ENCODE measurements around the gene PRKCA.

PRKCA gene

DNA sequence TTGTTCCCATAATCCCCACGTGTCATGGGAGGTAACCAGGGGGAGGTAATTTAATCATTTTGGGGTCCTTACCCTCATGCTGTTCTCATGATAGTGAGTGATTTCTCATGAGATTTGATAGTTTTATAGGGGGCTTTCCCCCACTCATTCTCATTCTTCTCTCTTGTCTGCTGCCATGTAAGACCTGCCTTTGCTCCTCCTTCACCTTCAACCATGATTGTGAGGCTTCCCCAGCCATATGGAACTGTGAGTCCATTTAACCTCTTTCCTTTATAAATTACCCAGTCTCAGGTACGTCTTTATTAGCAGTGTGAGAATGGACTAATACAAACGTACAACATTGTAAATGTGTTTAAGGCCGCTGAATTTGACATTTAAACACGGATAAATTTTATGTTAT lies 37.7 kb upstream of the PRKCA start:
- TF ChIP-seq, protein P1, sequence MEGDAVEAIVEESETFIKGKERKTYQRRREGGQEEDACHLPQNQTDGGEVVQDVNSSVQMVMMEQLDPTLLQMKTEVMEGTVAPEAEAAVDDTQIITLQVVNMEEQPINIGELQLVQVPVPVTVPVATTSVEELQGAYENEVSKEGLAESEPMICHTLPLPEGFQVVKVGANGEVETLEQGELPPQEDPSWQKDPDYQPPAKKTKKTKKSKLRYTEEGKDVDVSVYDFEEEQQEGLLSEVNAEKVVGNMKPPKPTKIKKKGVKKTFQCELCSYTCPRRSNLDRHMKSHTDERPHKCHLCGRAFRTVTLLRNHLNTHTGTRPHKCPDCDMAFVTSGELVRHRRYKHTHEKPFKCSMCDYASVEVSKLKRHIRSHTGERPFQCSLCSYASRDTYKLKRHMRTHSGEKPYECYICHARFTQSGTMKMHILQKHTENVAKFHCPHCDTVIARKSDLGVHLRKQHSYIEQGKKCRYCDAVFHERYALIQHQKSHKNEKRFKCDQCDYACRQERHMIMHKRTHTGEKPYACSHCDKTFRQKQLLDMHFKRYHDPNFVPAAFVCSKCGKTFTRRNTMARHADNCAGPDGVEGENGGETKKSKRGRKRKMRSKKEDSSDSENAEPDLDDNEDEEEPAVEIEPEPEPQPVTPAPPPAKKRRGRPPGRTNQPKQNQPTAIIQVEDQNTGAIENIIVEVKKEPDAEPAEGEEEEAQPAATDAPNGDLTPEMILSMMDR (IDR thresholded peaks at IDR 0.05; ENCODE audit: low read length, missing control alignments): no peak
- H3K4me3 ChIP-seq (replicated peaks; ENCODE audit: low read depth, low read length): no peak overlapping the region
- no peak for DNase-seq (ENCODE audit: low read depth)

DNA sequence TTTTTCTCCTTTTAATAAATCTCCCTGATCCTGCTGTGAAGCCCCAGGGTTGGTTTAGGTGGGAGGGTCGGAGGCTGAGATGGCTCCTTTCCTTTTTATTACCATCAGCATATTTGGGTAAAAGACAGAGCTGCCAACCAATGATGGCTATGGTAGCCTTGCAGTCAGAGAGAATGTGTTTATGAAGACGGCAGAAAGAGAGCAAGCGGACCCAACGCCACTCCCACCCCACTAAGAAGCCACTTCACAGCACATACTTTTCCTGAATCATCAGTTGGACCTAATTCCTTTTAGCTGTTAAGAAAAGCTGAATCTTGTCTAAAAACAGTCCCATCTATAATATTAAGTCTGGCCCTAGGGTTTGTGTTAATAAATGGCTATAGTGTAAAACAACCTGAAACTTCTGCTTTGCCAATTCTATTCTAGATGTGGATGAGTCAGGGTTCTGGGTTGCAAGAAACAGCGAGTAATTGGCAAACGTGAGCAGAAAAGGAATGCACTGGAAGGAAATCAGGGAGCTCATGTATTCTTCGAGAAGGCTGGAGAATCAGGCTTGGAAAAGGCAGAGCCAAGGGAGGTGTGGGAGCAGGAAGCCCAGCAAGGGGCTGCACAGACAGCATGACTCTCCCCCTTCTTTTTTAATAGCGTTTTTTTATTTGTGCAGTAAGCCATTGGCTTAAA lies 34.0 kb upstream of the PRKCA start:
- DNase-seq (ENCODE audit: low read depth): peak; percentile 88
- H3K4me3 ChIP-seq (replicated peaks; ENCODE audit: low read depth, low read length): no peak overlapping the region
- TF ChIP-seq, protein P1 (IDR thresholded peaks at IDR 0.05; ENCODE audit: low read length, missing control alignments): no peak

DNA sequence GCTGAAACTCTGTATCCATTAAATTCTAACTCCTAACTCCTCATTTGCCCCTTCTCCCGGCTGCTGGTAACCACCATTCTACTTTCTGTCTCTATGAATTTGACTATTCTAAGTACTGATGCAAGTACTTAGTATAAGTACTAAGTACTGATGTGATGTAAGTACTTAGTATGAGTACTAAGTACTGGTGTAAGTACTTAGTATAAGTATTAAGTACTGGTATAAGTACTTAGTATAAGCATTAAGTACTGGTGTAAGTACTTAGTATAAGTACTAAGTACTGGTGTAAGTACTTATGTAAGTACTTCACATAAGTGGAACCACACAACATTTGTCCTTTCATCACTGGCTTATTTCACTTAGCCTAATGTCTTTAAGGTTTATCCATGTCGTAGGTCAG lies 32.3 kb upstream of the PRKCA start:
- TF ChIP-seq, protein P1 (IDR thresholded peaks at IDR 0.05; ENCODE audit: low read length, missing control alignments): no peak
- no peak for DNase-seq (ENCODE audit: low read depth)
- H3K4me3 ChIP-seq (replicated peaks; ENCODE audit: low read depth, low read length): no peak overlapping the region

DNA sequence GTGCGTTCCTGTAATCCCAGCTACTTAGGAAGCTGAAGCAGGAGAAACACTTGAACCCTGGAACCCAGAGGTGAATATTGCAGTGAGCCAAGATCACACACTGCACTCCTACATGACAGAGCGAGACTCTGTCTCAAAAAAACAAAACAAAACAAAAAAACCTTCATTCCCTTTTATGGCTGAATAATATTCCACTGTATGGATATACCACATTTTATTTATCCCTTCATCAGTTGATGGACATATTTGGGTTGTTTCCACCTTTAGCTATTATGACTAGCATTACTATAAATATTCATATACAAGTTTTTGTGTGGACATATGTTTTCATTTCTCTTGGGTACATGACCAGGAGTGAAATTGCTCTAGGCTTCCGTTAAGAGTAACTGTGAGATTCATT lies 30.9 kb upstream of the PRKCA start:
- H3K4me3 ChIP-seq (replicated peaks; ENCODE audit: low read depth, low read length): no peak overlapping the region
- DNase-seq (ENCODE audit: low read depth): no peak
- TF ChIP-seq, protein P1 (IDR thresholded peaks at IDR 0.05; ENCODE audit: low read length, missing control alignments): no peak

DNA sequence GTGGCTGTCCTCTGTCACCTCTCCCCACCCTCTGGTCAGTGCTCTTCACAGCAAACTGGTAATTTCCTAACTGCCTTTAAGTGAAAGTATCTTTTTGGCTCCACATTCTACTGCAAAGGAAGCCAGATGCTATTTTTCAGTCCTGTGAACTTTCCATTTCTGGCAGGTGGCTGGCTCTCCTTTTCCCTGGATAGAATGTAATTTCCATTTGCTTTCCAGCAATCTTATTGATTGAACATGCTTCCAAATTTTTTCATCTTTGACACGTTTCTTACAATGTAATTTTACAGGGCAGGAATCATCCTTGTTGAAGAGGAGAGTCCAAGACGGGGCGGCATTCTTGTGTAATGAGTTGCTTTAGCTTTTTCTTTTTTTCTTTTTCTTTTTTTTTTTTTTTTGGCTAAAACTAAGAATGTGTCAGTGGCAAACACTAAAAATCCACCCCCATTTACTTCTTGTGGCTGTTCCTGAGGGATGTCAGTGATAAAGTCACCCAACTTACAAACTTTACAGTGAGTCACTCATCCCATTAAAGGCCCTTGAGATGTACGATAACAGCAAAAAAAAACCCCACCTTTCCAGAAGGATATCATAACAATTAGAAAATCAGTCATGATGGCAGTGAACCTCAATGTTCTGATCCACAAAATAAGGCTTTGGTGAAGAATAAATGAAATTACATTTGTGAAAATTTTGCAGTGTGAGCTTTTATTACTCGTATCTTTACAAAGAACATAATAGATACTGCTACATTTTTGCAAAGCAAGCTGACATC lies 29.4 kb upstream of the PRKCA start:
- peak overlapping the region; percentile 0 for H3K4me3 ChIP-seq (replicated peaks; ENCODE audit: low read depth, low read length)
- TF ChIP-seq, protein P1 (IDR thresholded peaks at IDR 0.05; ENCODE audit: low read length, missing control alignments): no peak
- peak; percentile 65 for DNase-seq (ENCODE audit: low read depth)

DNA sequence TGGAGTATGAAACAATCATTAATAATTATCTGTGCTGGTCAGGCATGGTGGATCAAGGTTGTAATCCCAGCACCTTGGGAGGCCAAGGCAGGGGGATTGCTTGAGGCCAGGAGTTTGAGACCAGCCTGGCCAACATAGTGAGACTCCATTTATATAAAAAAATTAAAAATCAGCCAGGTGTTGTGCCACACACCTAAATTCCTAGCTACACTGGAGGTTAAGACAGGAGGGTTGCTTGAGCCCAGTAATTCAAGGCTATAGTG lies 28.9 kb upstream of the PRKCA start:
- no peak for DNase-seq (ENCODE audit: low read depth)
- H3K4me3 ChIP-seq (replicated peaks; ENCODE audit: low read depth, low read length): no peak overlapping the region
- TF ChIP-seq, protein P1 (IDR thresholded peaks at IDR 0.05; ENCODE audit: low read length, missing control alignments): no peak

DNA sequence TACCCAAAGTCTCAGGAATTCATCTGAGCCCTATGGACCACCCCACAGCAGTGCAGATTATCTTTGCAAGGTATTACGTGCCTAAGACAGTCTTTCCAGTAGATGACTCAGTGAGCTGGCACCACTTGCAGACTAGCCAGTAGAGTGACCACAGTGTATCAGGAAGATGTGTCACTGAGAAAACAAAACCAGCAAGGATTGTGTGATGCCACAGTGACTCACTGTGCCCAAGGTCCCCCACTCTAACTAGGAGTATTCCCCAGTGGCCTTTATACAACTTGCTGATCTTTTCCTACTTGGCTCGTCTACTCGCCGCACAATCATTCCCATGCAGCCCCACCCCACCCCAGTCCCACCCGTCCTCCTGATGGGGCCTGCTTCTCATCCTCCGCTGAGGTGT lies 26.8 kb upstream of the PRKCA start:
- peak; percentile 92 for DNase-seq (ENCODE audit: low read depth)
- H3K4me3 ChIP-seq (replicated peaks; ENCODE audit: low read depth, low read length): no peak overlapping the region

More for the DNA sequence above, 26.8 kb upstream of the PRKCA start:
- TF ChIP-seq, protein P1 (IDR thresholded peaks at IDR 0.05; ENCODE audit: low read length, missing control alignments): no peak
